HG02759 (cell line): ENCODE measurements around the gene CDKN2AIP.
"Not testable (repeated sequence)": the region's sequence is repeated elsewhere in the genome, so short reads cannot be mapped to it uniquely, and the experiment has no call there.

ENCODE experiments used
- ATAC-seq: cut with Tn5 transposase; IDR thresholded peaks from one replicate; pipeline ENCODE4 v1.9.1; 2021; ENCODE audit warnings: mild to moderate bottlenecking, moderate library complexity; ENCODE audit not compliant: unreplicated experiment

Gene CDKN2AIP

DNA sequence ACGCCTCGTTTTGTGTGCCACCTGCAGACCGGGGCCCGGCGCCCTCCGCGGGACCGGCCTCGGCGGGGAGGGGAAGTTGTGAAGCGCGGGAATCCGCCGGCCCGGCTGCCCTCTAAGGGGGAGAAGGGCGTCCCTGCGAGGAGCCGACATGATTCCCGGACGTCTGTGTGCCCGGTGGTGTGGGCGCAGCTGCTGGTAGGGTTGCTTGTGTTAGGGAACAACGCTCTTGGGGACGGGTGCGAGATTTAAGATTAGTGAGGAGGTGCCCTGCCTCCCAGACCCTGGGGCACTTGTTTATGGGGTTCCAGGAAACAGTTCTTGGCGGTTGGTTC lies 627 bp downstream of the CDKN2AIP start:
- peak; percentile 26 for ATAC-seq

DNA sequence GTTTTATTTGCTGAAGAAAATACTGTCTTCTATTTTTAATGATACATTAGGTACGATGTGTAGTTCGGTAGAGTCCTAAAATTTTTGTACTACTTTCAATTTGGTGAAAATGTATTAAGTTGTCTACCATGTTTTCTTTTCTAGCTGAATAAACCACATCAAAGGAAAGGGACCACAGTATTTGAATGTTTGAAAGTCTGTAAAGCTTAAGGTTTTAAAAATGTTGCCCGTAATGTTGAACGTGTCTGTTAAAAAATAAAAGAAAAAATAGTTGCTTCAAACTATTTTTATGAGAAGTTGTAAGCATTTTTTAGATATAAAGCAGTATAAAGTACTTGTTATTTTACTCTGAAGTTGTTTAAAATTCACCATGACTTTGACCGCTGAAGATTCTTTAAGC lies 3.2 kb downstream of the CDKN2AIP start:
- no peak for ATAC-seq

DNA sequence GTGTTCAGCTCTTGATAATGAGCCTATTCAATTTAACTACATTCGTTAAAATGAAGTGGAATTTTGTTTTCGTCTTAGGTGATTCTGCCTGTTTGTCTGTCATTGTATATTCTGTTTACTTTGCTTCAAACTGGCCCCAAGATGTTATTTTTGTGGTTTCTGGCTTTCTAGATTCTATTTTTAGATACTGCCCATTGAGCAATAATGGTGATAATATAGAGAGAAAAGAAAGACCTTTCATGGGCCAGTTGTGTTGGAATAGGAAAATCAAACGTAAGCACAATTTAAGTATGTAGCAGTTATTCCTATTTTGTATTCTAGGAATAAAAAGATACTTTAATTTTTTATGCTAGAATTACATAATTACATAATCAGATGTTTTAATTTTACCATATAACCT lies 4.0 kb downstream of the CDKN2AIP start:
- ATAC-seq, result no peak

DNA sequence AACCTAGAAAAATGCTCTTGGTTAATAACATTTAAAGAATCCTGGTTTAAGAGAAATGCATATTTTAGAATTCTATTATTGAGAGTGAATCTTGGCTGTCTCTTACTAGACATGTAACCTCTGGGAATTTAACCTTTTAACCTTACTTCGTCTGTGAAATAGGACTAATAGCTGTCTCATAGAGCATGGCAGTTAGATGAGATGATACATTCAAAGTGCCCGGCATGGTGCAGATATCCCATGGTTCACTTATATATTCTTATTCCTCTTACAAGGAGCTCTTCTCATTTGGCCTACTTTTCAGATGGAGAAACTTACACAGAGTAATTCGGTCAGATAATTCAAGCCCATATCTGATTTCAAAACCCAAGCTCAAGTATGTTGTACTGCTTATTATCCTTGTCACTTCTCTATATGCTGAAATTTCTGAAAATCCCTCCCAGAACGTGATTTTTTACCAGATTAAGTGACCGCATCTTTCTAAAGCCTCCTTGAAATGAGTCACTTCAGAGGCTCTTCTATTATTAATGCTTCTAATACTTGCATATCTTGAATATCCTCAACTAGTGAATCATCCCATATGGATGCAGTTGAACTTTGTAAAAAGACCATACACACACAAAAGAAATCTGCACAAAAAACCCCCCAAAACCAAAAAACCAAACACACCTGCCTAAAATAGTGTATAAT lies 4.9 kb downstream of the CDKN2AIP start:
- ATAC-seq, result no peak

GRCh38 chr4:183450108-183450507 lies 5.7 kb downstream of the CDKN2AIP start:
- ATAC-seq, result no peak

- ATAC-seq, result no peak
Measured at GRCh38 chr4:183455431-183456195, 11.2 kb downstream of the CDKN2AIP start.

DNA sequence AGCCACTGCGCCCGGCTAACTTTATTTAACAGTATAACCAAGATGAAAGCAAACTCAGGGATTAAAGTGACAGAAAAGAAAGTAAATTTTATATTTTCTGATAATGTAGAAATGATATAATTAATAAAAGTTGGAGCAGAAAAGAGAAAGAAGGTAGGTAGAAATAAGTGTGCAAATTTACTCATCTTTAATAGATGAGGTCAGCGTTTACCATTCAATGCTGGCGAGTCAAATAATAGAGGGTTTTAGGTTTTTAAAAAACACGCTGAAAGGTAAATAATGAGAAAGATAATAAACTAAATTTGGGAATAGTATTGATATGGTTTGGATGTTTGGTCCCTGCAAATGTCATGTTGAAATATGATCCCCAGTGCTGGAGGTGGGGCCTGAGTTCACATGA lies 13.6 kb downstream of the CDKN2AIP start:
- no peak for ATAC-seq

GRCh38 chr4:183463903-183464619 lies 19.6 kb downstream of the CDKN2AIP start:
- ATAC-seq, result not testable (repeated sequence)

GRCh38 chr4:183465879-183466278 lies 21.4 kb downstream of the CDKN2AIP start:
- not testable (repeated sequence) for ATAC-seq

GRCh38 chr4:183467246-183467645 lies 22.8 kb downstream of the CDKN2AIP start:
- no peak for ATAC-seq

GRCh38 chr4:183468210-183469095 lies 24.0 kb downstream of the CDKN2AIP start:
- no peak for ATAC-seq

DNA sequence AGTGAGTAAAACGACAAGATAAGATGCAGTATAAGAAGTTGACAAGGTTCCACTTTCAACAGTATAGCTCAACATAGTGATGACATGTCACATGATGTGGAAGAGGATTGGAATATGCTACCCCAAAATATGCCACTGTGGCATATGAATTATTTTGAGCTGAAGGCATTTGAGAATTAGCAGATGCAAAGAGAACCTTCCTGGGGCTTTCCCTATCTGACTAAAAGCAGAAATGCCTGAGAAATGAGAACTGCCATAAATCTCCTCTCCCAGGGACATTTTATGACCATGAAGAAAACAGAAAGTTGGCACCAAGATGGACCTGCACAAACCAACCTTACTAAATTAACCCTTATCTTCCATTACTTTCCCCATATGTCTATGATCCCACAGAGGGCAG lies 24.8 kb downstream of the CDKN2AIP start:
- no peak for ATAC-seq

- ATAC-seq, result no peak
Measured at GRCh38 chr4:183469936-183470335, 25.5 kb downstream of the CDKN2AIP start.

DNA sequence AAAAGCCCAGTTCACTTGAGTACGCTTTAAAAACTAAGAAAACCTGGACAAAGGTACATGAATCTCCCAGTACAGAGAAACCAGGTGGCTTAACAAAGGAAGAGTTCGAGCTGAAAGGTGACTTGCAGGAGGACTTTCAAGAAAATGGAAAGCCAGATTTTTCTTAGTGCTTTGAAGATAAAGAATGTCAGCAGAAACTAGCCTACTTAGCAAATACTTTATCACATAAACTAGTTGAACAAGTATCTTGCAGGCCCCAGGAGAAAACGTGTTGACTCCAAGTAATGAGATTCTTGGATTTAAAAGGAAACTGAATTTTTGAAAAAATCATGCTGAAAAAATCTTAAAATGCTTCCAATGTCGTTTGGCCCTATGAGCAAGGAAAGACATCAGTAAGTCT lies 26.4 kb downstream of the CDKN2AIP start:
- ATAC-seq, result no peak

DNA sequence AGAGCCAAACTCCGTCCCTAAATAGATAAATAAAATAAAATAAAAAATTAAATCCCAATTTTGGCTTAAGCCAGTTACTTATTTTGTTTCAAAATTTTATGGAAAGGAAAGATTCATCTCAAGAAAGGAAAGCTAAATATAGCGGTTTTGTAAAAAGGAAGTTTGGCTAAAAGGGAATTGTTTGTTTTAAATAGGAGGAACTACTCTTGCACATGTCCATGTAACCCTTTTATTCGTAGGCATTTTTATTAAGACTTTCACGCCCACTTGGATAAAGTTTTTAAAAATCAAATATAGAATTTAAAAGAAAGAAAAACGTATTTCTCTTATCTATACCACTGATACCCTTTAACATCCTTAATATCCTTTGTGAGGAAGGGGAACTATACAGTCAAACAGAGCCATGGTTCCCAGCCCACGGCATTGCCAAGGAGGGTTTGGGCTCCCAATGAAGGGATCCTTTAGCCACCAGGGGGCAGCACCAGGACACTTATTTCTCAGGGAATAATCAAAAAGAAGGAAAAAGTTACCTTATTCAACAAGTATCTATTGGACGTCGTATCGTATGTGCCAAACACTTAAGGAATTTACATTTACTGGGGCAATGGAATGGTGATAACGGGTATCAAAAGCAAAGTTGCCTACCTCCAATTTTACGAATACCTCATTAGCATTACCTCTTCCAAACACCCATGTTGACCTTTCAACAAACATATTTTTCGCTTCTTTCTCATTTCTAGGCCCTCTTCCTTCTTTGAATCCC lies 27.7 kb downstream of the CDKN2AIP start:
- ATAC-seq, result peak; percentile 83

GRCh38 chr4:183478123-183478522 lies 33.7 kb downstream of the CDKN2AIP start:
- no peak for ATAC-seq

GRCh38 chr4:183478926-183479325 lies 34.5 kb downstream of the CDKN2AIP start:
- ATAC-seq, result no peak

DNA sequence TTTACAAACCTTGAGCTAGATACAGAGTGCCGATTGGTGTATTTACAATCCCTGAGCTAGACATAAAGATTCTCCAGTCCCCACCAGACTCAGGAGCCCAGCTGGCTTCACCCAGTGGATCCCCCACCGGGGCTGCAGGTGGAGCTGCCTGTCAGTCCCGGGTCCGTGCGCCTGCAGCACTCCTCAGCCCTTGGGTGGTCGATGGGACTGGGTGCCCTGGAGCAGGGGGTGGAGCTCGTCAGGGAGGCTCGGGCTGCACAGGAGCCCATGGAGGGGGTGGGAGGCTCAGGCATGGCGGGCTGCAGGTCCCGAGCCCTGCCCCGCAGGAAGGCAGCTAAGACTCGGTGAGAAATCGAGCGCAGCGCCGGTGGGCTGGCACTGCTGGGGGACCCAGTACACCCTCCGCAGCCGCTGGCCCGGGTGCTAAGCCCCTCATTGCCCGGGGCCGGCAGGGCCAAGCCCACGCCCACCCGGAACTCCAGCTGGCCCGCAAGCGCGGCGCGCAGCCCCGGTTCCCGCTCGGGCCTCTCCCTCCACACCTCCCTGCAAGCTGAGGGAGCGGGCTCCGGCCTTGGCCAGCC lies 38.2 kb downstream of the CDKN2AIP start:
- not testable (repeated sequence) for ATAC-seq

GRCh38 chr4:183483997-183484396 lies 39.6 kb downstream of the CDKN2AIP start:
- ATAC-seq, result no peak
